Neural progenitor cell (in vitro differentiated cells): ENCODE data around the gene IYD. TPM values are rescaled to one million over a fixed set of nuclear protein-coding genes. Genes with fewer than 3 reads are reported as not detected.

ENCODE experiments used
- DNase-seq: peaks from one replicate; pipeline ENCODE4 v3.0.0-alpha.2; 2016; ENCODE audit warnings: low spot score
- H2AFZ ChIP-seq: fragments of 200-600 bp; sonication (generic); replicated peaks from 2 replicates; pipeline ENCODE4 v1.6.1; 2016; ENCODE audit warnings: antibody characterized with exemption
- H3F3A ChIP-seq: fragments of 200-600 bp; sonication (generic); 2 replicates; pipeline ENCODE4 v1.6.1; 2016; ENCODE audit warnings: antibody characterized with exemption, low read depth
- H3K27ac ChIP-seq: fragments of 200-600 bp; sonication (generic); 2 replicates; pipeline ENCODE4 v1.5.1; 2016; ENCODE audit warnings: mild to moderate bottlenecking
- H3K27me3 ChIP-seq: fragments of 200-600 bp; sonication (generic); 2 replicates; pipeline ENCODE4 v1.6.1; 2016; ENCODE audit warnings: mild to moderate bottlenecking, moderate library complexity
- H3K36me3 ChIP-seq: fragments of 200-600 bp; sonication (generic); 2 replicates; pipeline ENCODE4 v1.5.1; 2016
- H3K4me1 ChIP-seq: fragments of 200-600 bp; sonication (generic); 2 replicates; pipeline ENCODE4 v1.6.1; 2016; ENCODE audit warnings: mixed run types
- H3K4me2 ChIP-seq: fragments of 200-600 bp; sonication (generic); 2 replicates; pipeline ENCODE4 v1.6.1; 2016
- H3K4me3 ChIP-seq: fragments of 200-600 bp; sonication (generic); 2 replicates; pipeline ENCODE4 v1.5.1; 2016
- H3K79me2 ChIP-seq: fragments of 200-600 bp; sonication (generic); 2 replicates; pipeline ENCODE4 v1.6.1; 2016; ENCODE audit warnings: low read depth
- H3K9ac ChIP-seq: fragments of 200-600 bp; sonication (generic); 2 replicates; pipeline ENCODE4 v1.6.1; 2016
- H3K9me3 ChIP-seq: fragments of 200-600 bp; sonication (generic); 2 replicates; pipeline ENCODE4 v1.5.1; 2016; ENCODE audit warnings: low read depth
- H4K20me1 ChIP-seq: fragments of 200-600 bp; sonication (generic); 2 replicates; pipeline ENCODE4 v1.6.1; 2016; ENCODE audit warnings: low read depth
- H3K27ac Mint-ChIP-seq: 3 replicates; pipeline ENCODE4 v1.8.0; 2021; ENCODE audit warnings: mixed read lengths
- H3K27me3 Mint-ChIP-seq: 2 replicates; pipeline ENCODE4 v1.8.0; 2022; ENCODE audit warnings: low read depth, mild to moderate bottlenecking, inconsistent platforms, moderate library complexity, mixed read lengths; ENCODE audit not compliant: insufficient read depth
- H3K36me3 Mint-ChIP-seq: 3 replicates; pipeline ENCODE4 v1.8.0; 2021; ENCODE audit warnings: mixed read lengths
- H3K4me1 Mint-ChIP-seq: 3 replicates; pipeline ENCODE4 v1.8.0; 2021; ENCODE audit warnings: mixed read lengths
- H3K4me3 Mint-ChIP-seq: 3 replicates; pipeline ENCODE4 v1.8.0; 2021; ENCODE audit warnings: mild to moderate bottlenecking, moderate library complexity, mixed read lengths
- H3K9me3 Mint-ChIP-seq: 3 replicates; pipeline ENCODE4 v1.8.0; 2020; ENCODE audit warnings: mixed read lengths
- EZH2 ChIP-seq: fragments of 200-600 bp; sonication (generic); IDR thresholded peaks from 2 replicates; pipeline ENCODE4 v1.6.1; 2017; ENCODE audit warnings: antibody characterized with exemption, mild to moderate bottlenecking, moderate library complexity
- EZH2phosphoT487 ChIP-seq: fragments of 200-600 bp; sonication (generic); IDR thresholded peaks from 2 replicates; pipeline ENCODE4 v1.6.1; 2017; ENCODE audit warnings: antibody characterized with exemption
- total RNA-seq: library from RNA; depleted of rRNA; stranded (reverse); fragments of >200 nt; gene quantifications from 2 replicates; pipeline ENCODE4 v1.2.3, GENCODE V29; 2015; ENCODE audit warnings: low replicate concordance
- TF ChIP-seq, protein P1 (sequence below): fragments of 200-600 bp; sonication (generic); IDR thresholded peaks from 2 replicates; pipeline ENCODE4 v1.5.1; 2017; ENCODE audit warnings: antibody characterized with exemption, mild to moderate bottlenecking

Gene IYD
- total RNA-seq, 1 donor from 2014 or later, result not detected

DNA sequence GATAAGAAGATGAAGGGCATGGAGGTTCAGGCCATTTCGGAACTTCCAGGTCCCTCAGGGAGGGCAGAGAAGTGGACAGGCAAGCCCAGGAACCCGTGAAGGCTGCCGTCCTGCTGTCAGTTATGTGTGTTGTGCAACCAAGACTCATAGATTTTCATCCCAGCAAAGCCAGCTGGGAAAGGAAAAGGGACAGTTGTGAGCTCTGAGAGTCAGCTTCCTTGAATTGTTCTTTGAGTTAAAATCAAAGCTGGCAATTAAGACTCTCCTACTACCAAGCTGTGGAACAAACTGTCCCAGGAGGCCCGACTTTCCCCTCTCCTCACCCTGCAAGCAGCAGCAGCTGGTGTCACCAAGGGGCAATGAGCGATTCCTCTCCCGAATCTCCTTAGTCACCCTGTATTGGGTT lies 46.3 kb upstream of the IYD start:
- Histone ChIP-seq H3K9me3 (no peaks in the 10 kb centered on the region), H3K27me3 (no peaks in the 10 kb centered on the region), H3K4me2 (no peak overlapping the region), H3K79me2 (no peaks in the 10 kb centered on the region), H3K4me1 (peaks cover 2% of the 10 kb centered on the region), H2AFZ (no peak overlapping the region), H3F3A (no peaks in the 10 kb centered on the region), H3K36me3 (no peaks in the 10 kb centered on the region), H3K9ac (no peak overlapping the region), H4K20me1 (no peaks in the 10 kb centered on the region), H3K27ac (no peak overlapping the region), H3K4me3 (no peak overlapping the region)
- no peak overlapping the region for H3K27ac Mint-ChIP-seq
- H3K4me1 Mint-ChIP-seq, result peaks cover 5% of the 10 kb centered on the region
- H3K36me3 Mint-ChIP-seq, result no peaks in the 10 kb centered on the region
- no peak for TF ChIP-seq EZH2phosphoT487
- no peak for TF ChIP-seq EZH2
- TF ChIP-seq, protein P1, sequence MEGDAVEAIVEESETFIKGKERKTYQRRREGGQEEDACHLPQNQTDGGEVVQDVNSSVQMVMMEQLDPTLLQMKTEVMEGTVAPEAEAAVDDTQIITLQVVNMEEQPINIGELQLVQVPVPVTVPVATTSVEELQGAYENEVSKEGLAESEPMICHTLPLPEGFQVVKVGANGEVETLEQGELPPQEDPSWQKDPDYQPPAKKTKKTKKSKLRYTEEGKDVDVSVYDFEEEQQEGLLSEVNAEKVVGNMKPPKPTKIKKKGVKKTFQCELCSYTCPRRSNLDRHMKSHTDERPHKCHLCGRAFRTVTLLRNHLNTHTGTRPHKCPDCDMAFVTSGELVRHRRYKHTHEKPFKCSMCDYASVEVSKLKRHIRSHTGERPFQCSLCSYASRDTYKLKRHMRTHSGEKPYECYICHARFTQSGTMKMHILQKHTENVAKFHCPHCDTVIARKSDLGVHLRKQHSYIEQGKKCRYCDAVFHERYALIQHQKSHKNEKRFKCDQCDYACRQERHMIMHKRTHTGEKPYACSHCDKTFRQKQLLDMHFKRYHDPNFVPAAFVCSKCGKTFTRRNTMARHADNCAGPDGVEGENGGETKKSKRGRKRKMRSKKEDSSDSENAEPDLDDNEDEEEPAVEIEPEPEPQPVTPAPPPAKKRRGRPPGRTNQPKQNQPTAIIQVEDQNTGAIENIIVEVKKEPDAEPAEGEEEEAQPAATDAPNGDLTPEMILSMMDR, result no peak
- H3K9me3 Mint-ChIP-seq, result no peaks in the 10 kb centered on the region
- no peak for DNase-seq
- peaks cover 2% of the 10 kb centered on the region for H3K27me3 Mint-ChIP-seq
- H3K4me3 Mint-ChIP-seq, result no peak overlapping the region

DNA sequence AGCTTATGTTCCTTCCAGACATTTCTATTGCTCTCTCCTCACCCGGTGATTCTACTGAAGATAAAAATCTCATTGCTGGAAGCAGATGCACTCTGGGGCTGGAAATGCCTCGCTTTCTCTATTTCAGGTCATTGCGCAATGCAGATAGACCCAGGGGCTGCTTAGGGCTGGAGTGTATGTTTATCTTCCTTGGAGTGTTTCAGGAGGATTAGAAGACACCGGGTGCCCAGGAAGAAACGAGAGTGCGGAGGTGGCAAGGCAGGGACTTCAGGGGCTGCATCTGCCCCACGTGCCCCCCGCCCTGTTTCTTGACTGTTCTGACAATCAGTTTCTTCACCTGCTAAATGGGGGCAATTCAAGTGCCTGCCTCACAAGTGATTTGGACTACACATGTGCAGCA lies 45.6 kb upstream of the IYD start:
- peaks cover 2% of the 10 kb centered on the region for H3K27me3 Mint-ChIP-seq
- TF ChIP-seq, protein P1, result no peak
- no peak for TF ChIP-seq EZH2
- TF ChIP-seq EZH2phosphoT487, result no peak
- no peaks in the 10 kb centered on the region for H3K36me3 Mint-ChIP-seq
- Histone ChIP-seq H3K36me3 (no peaks in the 10 kb centered on the region), H3K27me3 (no peaks in the 10 kb centered on the region), H2AFZ (no peak overlapping the region), H3K4me1 (peaks cover 5% of the 10 kb centered on the region), H3K27ac (no peak overlapping the region), H4K20me1 (no peaks in the 10 kb centered on the region), H3K4me2 (no peak overlapping the region), H3K79me2 (no peaks in the 10 kb centered on the region), H3K9ac (no peak overlapping the region), H3K4me3 (no peak overlapping the region), H3K9me3 (no peaks in the 10 kb centered on the region), H3F3A (no peaks in the 10 kb centered on the region)
- peaks cover 8% of the 10 kb centered on the region for H3K4me1 Mint-ChIP-seq
- no peak for DNase-seq
- no peaks in the 10 kb centered on the region for H3K9me3 Mint-ChIP-seq
- no peak overlapping the region for H3K27ac Mint-ChIP-seq
- no peak overlapping the region for H3K4me3 Mint-ChIP-seq

DNA sequence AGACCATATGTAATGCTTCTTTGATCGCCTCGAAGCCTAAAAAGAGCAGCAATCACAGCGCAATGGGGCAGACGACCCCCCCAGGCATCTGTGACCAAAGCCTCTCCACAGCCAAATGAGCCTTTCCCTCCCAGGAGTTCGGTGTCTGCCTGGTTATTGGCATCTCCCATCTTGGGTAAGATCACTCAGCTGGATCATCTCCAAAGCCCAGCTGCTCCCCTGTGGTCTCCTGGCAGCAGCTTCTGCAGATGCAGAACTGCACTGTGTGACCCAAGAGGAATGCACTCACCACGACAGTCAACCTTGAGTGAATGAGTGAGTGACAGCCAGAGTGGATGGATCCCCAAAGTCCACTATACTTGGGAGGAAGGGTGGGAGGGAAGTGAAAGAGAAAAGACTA lies 44.8 kb upstream of the IYD start:
- Mint-ChIP-seq H3K9me3 (no peaks in the 10 kb centered on the region), H3K4me3 (no peak overlapping the region), H3K27ac (no peak overlapping the region), H3K36me3 (no peaks in the 10 kb centered on the region), H3K27me3 (peaks cover 2% of the 10 kb centered on the region), H3K4me1 (peaks cover 8% of the 10 kb centered on the region)
- peaks cover 5% of the 10 kb centered on the region for H3K4me1 ChIP-seq
- no peak overlapping the region for H3K4me2 ChIP-seq
- no peaks in the 10 kb centered on the region for H3K79me2 ChIP-seq
- H3F3A ChIP-seq, result no peaks in the 10 kb centered on the region
- no peaks in the 10 kb centered on the region for H3K9me3 ChIP-seq
- no peak overlapping the region for H3K4me3 ChIP-seq
- no peak overlapping the region for H3K27ac ChIP-seq
- DNase-seq, result no peak
- no peak overlapping the region for H2AFZ ChIP-seq
- H3K36me3 ChIP-seq, result no peaks in the 10 kb centered on the region
- no peaks in the 10 kb centered on the region for H4K20me1 ChIP-seq
- H3K27me3 ChIP-seq, result no peaks in the 10 kb centered on the region
- H3K9ac ChIP-seq, result no peak overlapping the region
- TF ChIP-seq EZH2 (no peak), EZH2phosphoT487 (no peak)
- TF ChIP-seq, protein P1, result no peak
